ENCODE data around the gene MBP.

Gene MBP

GRCh38 chr18:77151033-77151771 is 18.6 kb upstream of the MBP start:
- DNase-seq (ENCODE audit: low read depth), result no peak

- DNase-seq (ENCODE audit: low read depth), result no peak
These were observed 18.0 kb upstream of the MBP start for GRCh38 chr18:77150588-77150987.

- DNase-seq (ENCODE audit: low read depth), result no peak
These were observed 15.7 kb upstream of the MBP start for GRCh38 chr18:77148289-77148688.

GRCh38 chr18:77147418-77147852 is 14.9 kb upstream of the MBP start:
- no peak for DNase-seq (ENCODE audit: low read depth)

- DNase-seq (ENCODE audit: low read depth), result no peak
These were observed 13.9 kb upstream of the MBP start for GRCh38 chr18:77146249-77147080.

GRCh38 chr18:77145364-77145901 is 12.8 kb upstream of the MBP start:
- no peak for DNase-seq (ENCODE audit: low read depth)

GRCh38 chr18:77144451-77145118 is 12.0 kb upstream of the MBP start:
- no peak for DNase-seq (ENCODE audit: low read depth)

- DNase-seq (ENCODE audit: low read depth), result no peak
These were observed 11.5 kb upstream of the MBP start for GRCh38 chr18:77144046-77144445.

- DNase-seq (ENCODE audit: low read depth), result no peak
These were observed 10.6 kb upstream of the MBP start for GRCh38 chr18:77143196-77143595.

GRCh38 chr18:77141401-77142118 is 9.0 kb upstream of the MBP start:
- DNase-seq (ENCODE audit: low read depth), result no peak

GRCh38 chr18:77140439-77141109 is 8.0 kb upstream of the MBP start:
- peak; percentile 40 for DNase-seq (ENCODE audit: low read depth)

GRCh38 chr18:77140030-77140429 is 7.4 kb upstream of the MBP start:
- DNase-seq (ENCODE audit: low read depth), result no peak

- no peak for DNase-seq (ENCODE audit: low read depth)
These were observed 7.0 kb upstream of the MBP start for GRCh38 chr18:77139619-77140018.

GRCh38 chr18:77138270-77138669 is 5.7 kb upstream of the MBP start:
- DNase-seq (ENCODE audit: low read depth), result no peak

- DNase-seq (ENCODE audit: low read depth), result no peak
These were observed 5.3 kb upstream of the MBP start for GRCh38 chr18:77137851-77138250.

- DNase-seq (ENCODE audit: low read depth), result no peak
These were observed 4.5 kb upstream of the MBP start for GRCh38 chr18:77136871-77137665.

GRCh38 chr18:77136076-77136718 is 3.6 kb upstream of the MBP start:
- no peak for DNase-seq (ENCODE audit: low read depth)

- DNase-seq (ENCODE audit: low read depth), result no peak
These were observed 2.9 kb upstream of the MBP start for GRCh38 chr18:77135339-77136075.

GRCh38 chr18:77134611-77135010 is 2.0 kb upstream of the MBP start:
- DNase-seq (ENCODE audit: low read depth), result no peak
